ENCODE results near the gene CCR5AS.
"Not testable (repeated sequence)": the region's sequence is repeated elsewhere in the genome, so short reads cannot be mapped to it uniquely, and the experiment has no call there.

Gene CCR5AS

GRCh38 chr3:46354478-46354877 is 52.4 kb downstream of the CCR5AS start:
- DNase-seq (ENCODE audit: low spot score) = no peak

GRCh38 chr3:46353647-46354410 is 53.0 kb downstream of the CCR5AS start, which contains the start of gene CCR2:
TSS of gene CCR2 (plus strand) at chr3:46354111. CDS start at chr3:46357528, 3,417 bp downstream.
- no peak for DNase-seq (ENCODE audit: low spot score)

- DNase-seq (ENCODE audit: low spot score) = no peak
Observed at GRCh38 chr3:46353090-46353489, 53.8 kb downstream of the CCR5AS start.

DNA sequence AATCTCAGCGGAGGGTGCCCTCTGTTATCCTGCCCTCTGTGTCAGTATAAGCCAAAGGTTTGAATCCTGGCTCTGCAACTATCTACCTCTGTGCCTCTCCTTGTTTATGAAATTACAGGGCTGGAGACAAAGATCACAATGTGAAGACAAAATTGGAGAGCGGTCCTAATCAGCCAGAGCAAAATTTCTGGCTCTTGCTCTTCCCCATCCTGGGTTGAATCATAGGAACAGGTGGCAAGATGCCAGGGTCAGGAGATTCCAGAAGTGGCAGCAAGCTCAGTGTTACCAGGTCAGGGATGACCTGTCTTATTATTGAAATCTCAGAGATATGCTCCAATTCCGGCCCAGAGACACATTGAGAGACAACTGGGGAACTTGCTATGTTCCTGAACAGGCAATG is 55.2 kb downstream of the CCR5AS start:
- DNase-seq (ENCODE audit: low spot score) = no peak

DNA sequence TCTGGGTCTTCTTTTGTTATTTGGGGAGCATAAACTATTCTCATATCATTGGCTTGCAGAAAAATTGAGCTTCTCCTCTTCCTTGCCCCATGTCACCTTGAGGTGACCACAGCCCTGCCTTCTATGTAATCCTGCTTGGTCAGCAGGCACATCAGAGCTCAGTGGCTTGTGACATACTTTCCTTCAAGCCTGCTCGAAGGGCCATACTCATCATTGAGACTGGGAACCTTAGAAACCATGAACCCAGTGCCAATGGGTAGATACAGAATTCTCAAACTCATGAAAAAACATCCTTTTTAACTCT is 56.7 kb downstream of the CCR5AS start:
- DNase-seq (ENCODE audit: low spot score) = no peak

DNA sequence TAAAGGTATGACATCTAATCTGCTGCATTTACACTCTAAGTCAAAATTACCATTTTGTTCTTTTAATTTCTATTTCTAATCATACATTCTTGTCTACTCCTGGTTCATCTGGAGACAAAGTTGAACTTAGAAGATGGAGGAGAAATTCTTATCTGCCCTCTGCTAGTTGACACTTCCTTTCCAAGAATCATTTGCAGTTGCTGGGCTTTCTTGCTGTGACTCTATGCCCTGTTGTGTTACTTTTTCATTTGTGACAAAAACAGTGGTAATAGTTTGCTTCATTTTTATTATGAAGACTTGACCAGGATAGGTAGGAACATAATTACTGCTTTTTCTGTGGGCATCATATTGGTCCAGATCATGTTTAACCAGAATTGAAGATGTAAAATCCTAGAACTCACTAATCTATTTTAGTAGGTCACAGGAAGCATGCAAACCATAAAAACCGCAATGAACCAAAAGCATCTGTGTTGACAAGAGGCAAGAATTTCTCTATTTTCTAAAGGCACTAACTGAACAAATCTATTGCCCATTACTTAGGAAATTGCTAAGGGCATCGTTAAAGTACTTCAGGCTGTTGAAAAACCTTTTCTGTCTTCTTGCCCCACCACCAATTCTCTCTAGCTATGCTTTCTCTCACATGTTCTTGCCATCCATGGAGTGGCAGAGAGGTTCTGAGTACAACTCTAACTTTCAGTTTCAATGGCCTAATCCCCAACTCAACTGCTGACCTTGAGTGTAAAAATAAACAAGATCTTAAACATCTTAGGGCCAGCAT is 57.2 kb downstream of the CCR5AS start:
- no peak for DNase-seq (ENCODE audit: low spot score)

DNA sequence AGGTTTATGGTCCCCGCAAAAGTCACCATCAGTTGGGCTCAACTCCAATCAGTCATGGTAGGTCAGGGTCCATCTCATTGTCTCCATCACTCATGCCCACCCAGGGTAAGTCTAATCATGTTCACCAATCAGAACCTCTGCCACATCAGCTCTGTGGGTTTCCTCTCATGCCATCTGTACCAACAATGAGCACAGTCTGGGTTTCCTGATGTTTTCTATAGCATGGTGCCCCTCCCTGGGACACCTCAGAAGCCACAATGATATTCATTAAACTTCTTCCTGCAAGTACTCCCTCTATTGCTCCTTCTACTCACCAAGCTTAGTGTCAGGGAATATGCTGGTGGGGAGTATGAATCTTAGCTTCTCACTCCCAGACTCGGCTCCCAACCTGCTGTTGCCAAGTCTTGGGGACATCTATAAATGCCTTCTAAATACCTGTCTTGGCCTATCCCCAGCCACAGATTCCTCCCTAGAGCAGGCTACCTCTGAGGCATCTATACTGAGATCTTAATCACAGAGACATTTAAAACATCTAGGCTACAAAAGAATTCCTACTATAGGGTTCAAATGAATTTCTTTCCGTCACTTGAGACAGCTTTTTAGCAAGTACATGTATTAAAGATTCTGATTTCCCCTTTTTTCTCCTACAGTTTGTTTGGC is 57.9 kb downstream of the CCR5AS start:
- no peak for DNase-seq (ENCODE audit: low spot score)

GRCh38 chr3:46344476-46344875 is 62.4 kb downstream of the CCR5AS start:
- DNase-seq (ENCODE audit: low spot score) = no peak

GRCh38 chr3:46338840-46339239 is 68.0 kb downstream of the CCR5AS start:
- no peak for DNase-seq (ENCODE audit: low spot score)

- no peak for DNase-seq (ENCODE audit: low spot score)
Observed at GRCh38 chr3:46337911-46338310, 69.0 kb downstream of the CCR5AS start.

DNA sequence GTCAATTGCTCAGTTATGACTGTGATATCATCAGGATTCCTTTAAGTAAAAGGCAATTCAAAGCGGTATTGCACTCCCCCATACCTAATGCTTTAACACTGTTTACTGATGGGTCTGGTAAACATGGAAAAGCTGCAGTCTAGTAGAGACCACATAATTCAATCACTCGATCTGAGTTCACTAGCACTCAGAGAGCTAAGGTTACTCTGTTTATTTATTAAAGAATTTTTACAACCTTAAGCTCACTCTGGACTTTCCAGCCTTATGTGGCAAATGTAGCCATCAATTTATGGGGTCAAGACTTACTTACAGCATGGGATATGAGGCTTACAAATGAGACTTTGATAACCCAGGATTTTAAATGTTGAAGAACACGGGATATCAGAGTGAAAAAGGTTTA is 71.3 kb downstream of the CCR5AS start:
- DNase-seq (ENCODE audit: low spot score) = no peak

GRCh38 chr3:46334741-46335478 is 72.0 kb downstream of the CCR5AS start:
- DNase-seq (ENCODE audit: low spot score) = no peak

DNA sequence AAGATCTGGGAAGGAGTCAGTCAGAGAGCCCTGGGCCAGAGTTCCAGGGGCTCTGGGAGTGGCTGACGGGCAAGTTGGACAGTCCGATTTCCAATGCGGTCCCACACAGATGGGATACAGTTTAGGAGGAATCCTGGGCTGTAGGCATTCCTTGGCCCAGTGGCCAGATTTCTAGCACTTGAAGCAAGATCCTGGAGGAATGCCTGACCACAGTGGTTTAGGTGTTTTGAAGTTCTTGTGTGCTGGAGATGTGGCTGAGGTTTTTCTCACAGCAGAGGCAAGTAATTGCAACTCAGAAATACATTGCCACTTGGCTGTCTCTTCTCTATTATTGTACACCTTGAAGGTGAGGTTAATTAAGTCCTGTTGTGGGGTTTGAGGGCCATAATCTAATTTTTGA is 76.2 kb downstream of the CCR5AS start:
- DNase-seq (ENCODE audit: low spot score) = not testable (repeated sequence)

GRCh38 chr3:46325645-46326300 is 81.1 kb downstream of the CCR5AS start:
- DNase-seq (ENCODE audit: low spot score) = no peak

- DNase-seq (ENCODE audit: low spot score) = no peak
Observed at GRCh38 chr3:46324036-46324435, 82.8 kb downstream of the CCR5AS start.

- DNase-seq (ENCODE audit: low spot score) = no peak
Observed at GRCh38 chr3:46321461-46322104, 85.3 kb downstream of the CCR5AS start.

- DNase-seq (ENCODE audit: low spot score) = no peak
Observed at GRCh38 chr3:46318207-46318927, 88.5 kb downstream of the CCR5AS start.

DNA sequence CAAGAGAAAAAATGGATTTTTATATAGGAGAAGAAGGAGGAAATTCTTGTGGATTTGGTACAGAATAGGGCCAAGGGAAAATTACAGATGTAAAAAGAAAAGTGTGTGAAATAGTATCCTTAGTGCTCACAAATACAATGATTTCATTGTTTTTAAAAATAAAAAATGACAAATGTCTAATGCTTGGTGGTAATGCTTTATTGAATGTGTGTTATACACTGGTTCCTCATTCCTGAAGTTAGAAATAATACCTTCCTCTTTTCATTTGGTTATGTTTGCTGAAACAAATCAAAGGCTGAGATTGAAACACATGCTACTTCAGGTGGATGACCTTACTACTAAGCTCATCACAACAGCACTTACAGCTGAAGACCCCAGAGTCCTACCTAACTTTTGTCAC is 90.7 kb downstream of the CCR5AS start:
- no peak for DNase-seq (ENCODE audit: low spot score)

DNA sequence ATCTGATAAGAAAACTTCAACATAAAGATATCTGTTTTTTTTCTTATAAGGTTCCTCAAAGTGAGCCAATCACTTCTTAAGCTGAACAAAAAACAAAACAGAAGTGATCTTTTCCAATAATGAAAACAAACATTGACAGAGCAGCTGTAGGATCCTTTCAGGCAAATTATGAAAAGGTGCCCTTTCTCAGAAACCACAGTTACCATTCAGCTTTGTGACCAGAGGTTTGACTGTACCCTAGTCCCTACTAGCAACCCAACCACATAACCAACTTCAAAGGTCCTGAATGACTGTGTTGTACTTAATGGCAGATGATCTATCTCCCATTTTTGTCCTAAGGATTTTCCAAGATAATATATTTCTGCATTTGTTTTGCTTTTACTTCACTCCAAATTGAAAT is 92.3 kb downstream of the CCR5AS start:
- DNase-seq (ENCODE audit: low spot score) = no peak

All from AG08395 (cell line).